ENCODE results near the gene C5. TPM values are rescaled to one million over a fixed set of nuclear protein-coding genes. Genes with fewer than 3 reads are reported as not detected.

The C5 gene
- total RNA-seq, 1 experiment from 2014 or later = 0.74 TPM

DNA sequence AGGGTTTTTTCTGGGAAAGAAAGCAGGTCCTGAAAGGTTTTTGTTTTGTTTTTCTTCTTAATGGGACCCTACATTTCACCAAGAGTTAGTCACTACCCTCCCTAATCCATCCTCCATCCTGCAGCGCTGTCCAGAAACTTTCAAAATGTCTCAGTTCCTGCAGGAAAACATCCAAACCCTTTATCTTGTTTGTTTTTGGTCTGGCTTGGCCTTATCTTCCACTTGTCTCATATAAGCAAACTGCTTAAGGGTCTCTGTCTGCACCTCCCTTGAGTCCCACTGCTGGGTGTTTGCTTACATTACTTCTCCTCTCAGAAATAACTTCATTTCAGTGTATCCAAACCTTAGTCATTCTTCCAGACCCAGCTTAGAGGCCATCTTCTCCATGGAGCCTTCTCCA lies 112.5 kb downstream of the C5 start:
- no peak for DNase-seq
- H3K27ac ChIP-seq (ENCODE audit: insufficient read length, low read depth, low read length) = no peak overlapping the region
- Mint-ChIP-seq H3K36me3 (ENCODE audit: insufficient read depth in 1 of 3, low read depth in 3 of 3) (no peaks in the 10 kb centered on the region), H3K27me3 (ENCODE audit: low read depth) (peaks cover 5% of the 10 kb centered on the region), H3K4me3 (no peak overlapping the region), H3K4me1 (peaks cover 16% of the 10 kb centered on the region in 2 experiments), H3K9me3 (no peaks in the 10 kb centered on the region), H3K27ac (no peak overlapping the region; a peak in 1 of 7 replicates)
- H3K9ac ChIP-seq (ENCODE audit: extremely low read depth, insufficient read length, low read length) = no peak overlapping the region
- H2BK12ac ChIP-seq (ENCODE audit: insufficient read length, low read depth, low read length) = no peak overlapping the region
- TF ChIP-seq, protein P1, sequence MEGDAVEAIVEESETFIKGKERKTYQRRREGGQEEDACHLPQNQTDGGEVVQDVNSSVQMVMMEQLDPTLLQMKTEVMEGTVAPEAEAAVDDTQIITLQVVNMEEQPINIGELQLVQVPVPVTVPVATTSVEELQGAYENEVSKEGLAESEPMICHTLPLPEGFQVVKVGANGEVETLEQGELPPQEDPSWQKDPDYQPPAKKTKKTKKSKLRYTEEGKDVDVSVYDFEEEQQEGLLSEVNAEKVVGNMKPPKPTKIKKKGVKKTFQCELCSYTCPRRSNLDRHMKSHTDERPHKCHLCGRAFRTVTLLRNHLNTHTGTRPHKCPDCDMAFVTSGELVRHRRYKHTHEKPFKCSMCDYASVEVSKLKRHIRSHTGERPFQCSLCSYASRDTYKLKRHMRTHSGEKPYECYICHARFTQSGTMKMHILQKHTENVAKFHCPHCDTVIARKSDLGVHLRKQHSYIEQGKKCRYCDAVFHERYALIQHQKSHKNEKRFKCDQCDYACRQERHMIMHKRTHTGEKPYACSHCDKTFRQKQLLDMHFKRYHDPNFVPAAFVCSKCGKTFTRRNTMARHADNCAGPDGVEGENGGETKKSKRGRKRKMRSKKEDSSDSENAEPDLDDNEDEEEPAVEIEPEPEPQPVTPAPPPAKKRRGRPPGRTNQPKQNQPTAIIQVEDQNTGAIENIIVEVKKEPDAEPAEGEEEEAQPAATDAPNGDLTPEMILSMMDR (conservative IDR thresholded peaks at IDR 0.05) = no peak
- no peaks in the 10 kb centered on the region for H3K27me3 ChIP-seq (ENCODE audit: insufficient read depth, low read length)
- no peak overlapping the region for H4K5ac ChIP-seq (ENCODE audit: insufficient read length, low read depth, low read length)
- no peak overlapping the region for H3K23ac ChIP-seq (ENCODE audit: insufficient read length, low read depth, low read length)
- no peak overlapping the region for H4K91ac ChIP-seq (ENCODE audit: insufficient read length, low read depth, low read length)
- no CpG with 5 or more reads among the region's 1 CpG for WGBS (ENCODE audit: extremely low coverage, insufficient read length, low lambda C conversion rate)
- no peak overlapping the region for H2AK5ac ChIP-seq (ENCODE audit: insufficient read length, low read length)
- H2BK20ac ChIP-seq (ENCODE audit: low read depth, low read length, poor library complexity, severe bottlenecking) = no peak overlapping the region
- no peak overlapping the region for H3K18ac ChIP-seq (ENCODE audit: insufficient read length, low read depth, low read length)
- no peak overlapping the region for H3T11ph ChIP-seq (ENCODE audit: low read length)
- no peaks in the 10 kb centered on the region for H4K20me1 ChIP-seq (ENCODE audit: control insufficient read depth, insufficient read depth, insufficient read length)
- H3K4me1 ChIP-seq (ENCODE audit: insufficient read depth, low read length) = no peaks in the 10 kb centered on the region; the same call in 1 of the 2 replicates
- H3K4me2 ChIP-seq (ENCODE audit: insufficient read depth, insufficient read length, low read length) = no peak overlapping the region
- no peak overlapping the region for H2BK5ac ChIP-seq (ENCODE audit: insufficient read length, low read length)
- no peak overlapping the region for H2BK120ac ChIP-seq (ENCODE audit: low read depth, low read length, poor library complexity, severe bottlenecking)
- H3K14ac ChIP-seq (ENCODE audit: insufficient read depth, low read length) = no peak overlapping the region
- H2BK15ac ChIP-seq (ENCODE audit: low read depth, low read length) = no peak overlapping the region
- H3K79me1 ChIP-seq (ENCODE audit: insufficient read depth, low read depth, low read length, poor library complexity, severe bottlenecking) = no peaks in the 10 kb centered on the region
- no peak overlapping the region for H4K8ac ChIP-seq (replicated peaks; ENCODE audit: insufficient read length, low read depth, low read length)
- no peaks in the 10 kb centered on the region for H3K79me2 ChIP-seq (ENCODE audit: insufficient read depth, low read length)
- no peak overlapping the region for H3K56ac ChIP-seq (ENCODE audit: insufficient read length, low read depth, low read length)
- H3K23me2 ChIP-seq (ENCODE audit: insufficient read length, low read depth, low read length, poor library complexity, severe bottlenecking) = no peaks in the 10 kb centered on the region
- no peaks in the 10 kb centered on the region for H3K9me3 ChIP-seq (ENCODE audit: control insufficient read depth, low read depth, low read length)
- H3K4ac ChIP-seq (ENCODE audit: low read depth, low read length) = no peak overlapping the region
- H2AFZ ChIP-seq (ENCODE audit: low read length) = no peak overlapping the region

Measured in H9 (cell line).